MM.1S (cell line): ENCODE data around the gene ARHGEF2.

Experiments used
- DNase-seq: peaks from one replicate; pipeline ENCODE4 v3.0.0-alpha.2; 2015
- H2AFZ ChIP-seq: fragments of 300-600 bp; sonication (generic); 2 replicates; pipeline ENCODE4 v1.6.0; 2016; ENCODE audit warnings: antibody characterized with exemption, low read length
- H3F3A ChIP-seq: fragments of 300-600 bp; sonication (generic); 2 replicates; pipeline ENCODE4 v1.6.1; 2016; ENCODE audit warnings: mild to moderate bottlenecking, antibody characterized with exemption, low read length, moderate library complexity, mixed read lengths; ENCODE audit not compliant: insufficient read depth
- H3K27ac ChIP-seq: fragments of 300-600 bp; sonication (generic); 2 replicates; pipeline ENCODE4 v1.5.1; 2016; ENCODE audit warnings: mild to moderate bottlenecking, low read length
- H3K27me3 ChIP-seq: fragments of 300-600 bp; sonication (generic); replicated peaks from 2 replicates; pipeline ENCODE4 v1.6.0; 2016; ENCODE audit warnings: low read length; ENCODE audit not compliant: insufficient read depth
- H3K36me3 ChIP-seq: fragments of 300-600 bp; sonication (generic); replicated peaks from 2 replicates; pipeline ENCODE4 v1.6.1; 2016; ENCODE audit warnings: mild to moderate bottlenecking, low read length, mixed read lengths; ENCODE audit not compliant: insufficient read depth
- H3K4me1 ChIP-seq: fragments of 300-600 bp; sonication (generic); 2 replicates; pipeline ENCODE4 v1.6.1; 2016; ENCODE audit warnings: low read length, mixed read lengths
- H3K4me2 ChIP-seq: fragments of 300-600 bp; sonication (generic); 2 replicates; pipeline ENCODE4 v1.6.0; 2016; ENCODE audit warnings: low read depth, low read length
- H3K4me3 ChIP-seq: fragments of 300-600 bp; sonication (generic); 2 replicates; pipeline ENCODE4 v1.5.1; 2016; ENCODE audit warnings: low read length, mixed read lengths
- H3K79me2 ChIP-seq: fragments of 300-600 bp; sonication (generic); 2 replicates; pipeline ENCODE4 v1.6.1; 2016; ENCODE audit warnings: mixed run types, low read length, mixed read lengths
- H3K9ac ChIP-seq: fragments of 300-600 bp; sonication (generic); 2 replicates; pipeline ENCODE4 v1.6.1; 2016; ENCODE audit warnings: low read length, mixed read lengths
- H3K9me2 ChIP-seq: fragments of 300-600 bp; sonication (generic); replicated peaks from 2 replicates; pipeline ENCODE4 v1.6.1; 2016; ENCODE audit warnings: mild to moderate bottlenecking, low read length, mixed read lengths; ENCODE audit not compliant: insufficient read depth
- H3K9me3 ChIP-seq: fragments of 300-600 bp; sonication (generic); replicated peaks from 2 replicates; pipeline ENCODE4 v1.6.1; 2016; ENCODE audit warnings: mild to moderate bottlenecking, low read length, mixed read lengths; ENCODE audit not compliant: insufficient read depth
- H4K20me1 ChIP-seq: fragments of 300-600 bp; sonication (generic); 2 replicates; pipeline ENCODE4 v1.6.1; 2016; ENCODE audit warnings: mild to moderate bottlenecking, low read length, moderate library complexity, mixed read lengths; ENCODE audit not compliant: insufficient read depth
- EZH2 ChIP-seq: fragments of 300-600 bp; sonication (generic); optimal IDR thresholded peaks from 2 replicates; pipeline ENCODE3; 2017; ENCODE audit warnings: low read depth, mild to moderate bottlenecking, antibody characterized with exemption, low read length, mixed read lengths
- EZH2phosphoT487 ChIP-seq: fragments of 300-600 bp; sonication (generic); IDR thresholded peaks from 2 replicates; pipeline ENCODE4 v1.6.1; 2018; ENCODE audit warnings: antibody characterized with exemption, low read length
- TF ChIP-seq, protein P1 (sequence below): fragments of 300-600 bp; sonication (generic); IDR thresholded peaks from 2 replicates; pipeline ENCODE4 v1.5.1; 2016; ENCODE audit warnings: antibody characterized with exemption, low read length, mixed read lengths

The ARHGEF2 gene

DNA sequence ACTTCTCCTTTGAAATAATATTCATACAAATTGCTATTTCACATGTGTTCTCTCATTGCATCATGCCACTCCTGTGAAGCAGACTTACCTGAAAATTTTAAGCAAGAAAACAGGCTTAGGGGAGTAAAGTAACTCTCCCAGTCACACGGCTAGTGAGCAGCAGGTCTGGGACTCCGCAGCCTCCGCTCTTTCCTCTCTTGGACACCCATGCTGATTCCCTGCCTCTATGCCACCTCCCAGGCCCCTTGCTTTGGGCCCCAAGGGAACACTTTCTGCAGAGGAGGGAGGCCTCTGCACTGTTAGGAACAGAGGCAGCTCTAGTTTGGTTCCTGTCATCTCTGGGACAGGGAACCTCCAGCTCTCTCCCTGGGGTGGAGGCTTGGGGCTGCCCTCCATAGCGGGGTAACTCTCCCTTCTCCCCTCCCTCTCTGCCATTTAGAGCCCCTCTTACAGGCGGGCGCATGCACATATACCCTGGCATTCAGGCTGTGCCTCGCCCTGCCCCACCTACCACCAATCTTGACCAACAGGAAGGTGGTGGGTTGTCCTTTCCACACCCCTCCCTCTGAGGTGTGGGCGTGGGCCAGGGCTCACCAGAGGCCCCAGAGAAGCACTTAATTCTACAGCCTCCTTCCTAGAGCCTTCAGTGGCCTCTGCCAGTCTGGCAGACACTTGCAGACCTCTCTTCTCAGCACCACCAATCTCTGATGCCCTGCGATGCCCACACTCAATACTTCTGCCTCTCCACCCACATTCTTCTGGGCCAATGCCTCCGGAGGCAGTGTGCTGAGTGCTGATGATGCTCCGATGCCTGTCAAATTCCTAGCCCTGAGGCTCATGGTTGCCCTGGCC lies 37.1 kb downstream of the ARHGEF2 start, which contains the start of gene RXFP4:
Gene RXFP4 (plus strand): TSS at position 646 of the 852 bp plus-strand sequence. CDS start 72 bp downstream, at position 718.
- TF ChIP-seq, protein P1, sequence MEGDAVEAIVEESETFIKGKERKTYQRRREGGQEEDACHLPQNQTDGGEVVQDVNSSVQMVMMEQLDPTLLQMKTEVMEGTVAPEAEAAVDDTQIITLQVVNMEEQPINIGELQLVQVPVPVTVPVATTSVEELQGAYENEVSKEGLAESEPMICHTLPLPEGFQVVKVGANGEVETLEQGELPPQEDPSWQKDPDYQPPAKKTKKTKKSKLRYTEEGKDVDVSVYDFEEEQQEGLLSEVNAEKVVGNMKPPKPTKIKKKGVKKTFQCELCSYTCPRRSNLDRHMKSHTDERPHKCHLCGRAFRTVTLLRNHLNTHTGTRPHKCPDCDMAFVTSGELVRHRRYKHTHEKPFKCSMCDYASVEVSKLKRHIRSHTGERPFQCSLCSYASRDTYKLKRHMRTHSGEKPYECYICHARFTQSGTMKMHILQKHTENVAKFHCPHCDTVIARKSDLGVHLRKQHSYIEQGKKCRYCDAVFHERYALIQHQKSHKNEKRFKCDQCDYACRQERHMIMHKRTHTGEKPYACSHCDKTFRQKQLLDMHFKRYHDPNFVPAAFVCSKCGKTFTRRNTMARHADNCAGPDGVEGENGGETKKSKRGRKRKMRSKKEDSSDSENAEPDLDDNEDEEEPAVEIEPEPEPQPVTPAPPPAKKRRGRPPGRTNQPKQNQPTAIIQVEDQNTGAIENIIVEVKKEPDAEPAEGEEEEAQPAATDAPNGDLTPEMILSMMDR: no peak
- no peak for TF ChIP-seq EZH2
- H4K20me1 ChIP-seq: no peaks in the 10 kb centered on the region
- peak within 1 kb of the TSS; percentile 5; the same call in 1 of the 2 replicates for H3K4me2 ChIP-seq
- peaks cover 66% of the 10 kb centered on the region for H3K4me1 ChIP-seq
- H3K79me2 ChIP-seq: peaks cover 5% of the 10 kb centered on the region; the same call in 1 of the 2 replicates
- H3K9ac ChIP-seq: peak within 1 kb of the TSS; percentile 3; the same call in 1 of the 2 replicates
- peak; percentile 48 for DNase-seq
- H3K9me3 ChIP-seq: no peaks in the 10 kb centered on the region
- peaks cover 62% of the 10 kb centered on the region for H3F3A ChIP-seq
- H3K4me3 ChIP-seq: no peak within 1 kb of the TSS
- H3K36me3 ChIP-seq: no peaks in the 10 kb centered on the region
- peak within 1 kb of the TSS; percentile 87; the same call in 1 of the 2 replicates for H3K27ac ChIP-seq
- no peak within 1 kb of the TSS for H2AFZ ChIP-seq
- H3K9me2 ChIP-seq: no peaks in the 10 kb centered on the region
- H3K27me3 ChIP-seq: no peaks in the 10 kb centered on the region

DNA sequence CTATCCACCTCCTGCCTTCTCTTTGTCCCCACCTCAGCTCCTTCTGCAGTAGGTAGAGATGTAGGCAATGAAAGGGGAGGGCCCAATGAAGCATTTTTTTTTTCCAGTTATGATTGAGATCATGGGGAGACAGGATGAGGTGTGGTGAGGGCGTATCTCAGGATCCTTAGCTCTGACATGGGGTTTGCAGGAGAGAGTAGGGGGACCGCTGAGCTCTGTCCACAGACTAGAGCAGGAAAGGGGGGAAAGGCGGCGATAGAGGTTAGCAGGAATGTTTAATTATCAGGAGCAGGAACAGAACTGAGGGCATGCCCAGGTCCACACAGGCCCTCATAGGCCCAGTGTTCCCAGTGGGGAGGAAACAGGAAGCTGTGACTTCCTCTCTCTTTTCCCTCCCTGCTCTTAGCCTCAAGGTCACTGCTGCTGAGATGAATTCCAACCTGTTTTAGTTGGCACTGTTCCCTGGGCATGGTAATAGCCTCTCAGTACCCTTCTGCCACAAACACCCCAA lies 37.8 kb downstream of the ARHGEF2 start:
- Histone ChIP-seq H4K20me1 (no peaks in the 10 kb centered on the region), H3K27ac (peak overlapping the region; percentile 55; the same call in 1 of the 2 replicates), H3K79me2 (peaks cover 5% of the 10 kb centered on the region; the same call in 1 of the 2 replicates), H2AFZ (no peak overlapping the region), H3K9me3 (no peaks in the 10 kb centered on the region), H3K27me3 (no peaks in the 10 kb centered on the region), H3K36me3 (no peaks in the 10 kb centered on the region), H3K4me1 (peaks cover 60% of the 10 kb centered on the region), H3K9ac (peak overlapping the region; percentile 3; the same call in 1 of the 2 replicates), H3K4me3 (no peak overlapping the region), H3F3A (peaks cover 62% of the 10 kb centered on the region), H3K4me2 (peak overlapping the region; percentile 5; the same call in 1 of the 2 replicates), H3K9me2 (no peaks in the 10 kb centered on the region)
- no peak for DNase-seq
- TF ChIP-seq EZH2phosphoT487 (no peak), EZH2 (no peak)
- TF ChIP-seq, protein P1: no peak

DNA sequence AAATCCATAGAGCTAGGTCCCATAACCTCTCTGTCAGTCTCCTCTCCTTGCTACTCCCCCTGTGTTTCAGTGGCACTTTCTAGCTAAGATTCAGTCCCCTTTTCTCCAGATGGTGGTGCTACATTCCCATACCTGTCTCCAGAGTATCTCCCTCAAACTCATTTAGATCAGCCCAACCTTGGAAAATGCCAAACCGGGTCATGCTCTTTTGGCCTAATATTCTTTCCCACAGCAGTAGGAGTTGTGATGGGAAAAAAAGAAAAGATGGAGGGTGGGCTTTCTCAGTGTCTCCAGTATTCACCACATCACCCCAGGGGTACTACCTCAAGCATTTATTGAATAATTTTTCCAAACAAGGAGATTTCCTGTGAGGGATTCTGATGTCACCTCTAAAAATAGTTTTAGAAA lies 40.1 kb downstream of the ARHGEF2 start:
- no peaks in the 10 kb centered on the region for H3K9me2 ChIP-seq
- no peak overlapping the region for H3K27ac ChIP-seq
- no peak for TF ChIP-seq EZH2phosphoT487
- TF ChIP-seq, protein P1: peak; percentile 93
- TF ChIP-seq EZH2: no peak
- H3K9ac ChIP-seq: no peak overlapping the region
- H2AFZ ChIP-seq: no peak overlapping the region
- H3K9me3 ChIP-seq: no peaks in the 10 kb centered on the region
- peaks cover 15% of the 10 kb centered on the region for H3K79me2 ChIP-seq
- no peak overlapping the region for H3K4me2 ChIP-seq
- no peak overlapping the region for H3K4me3 ChIP-seq
- peaks cover 46% of the 10 kb centered on the region for H3F3A ChIP-seq
- no peaks in the 10 kb centered on the region for H4K20me1 ChIP-seq
- peaks cover 37% of the 10 kb centered on the region for H3K4me1 ChIP-seq
- H3K36me3 ChIP-seq: no peaks in the 10 kb centered on the region
- H3K27me3 ChIP-seq: no peaks in the 10 kb centered on the region
- peak; percentile 84 for DNase-seq
